K562 (cell line): Measurements from ENCODE around the gene TBC1D10A. TPM values are rescaled to one million over a fixed set of nuclear protein-coding genes. Genes with fewer than 3 reads are reported as not detected.

ENCODE experiments used
- ATAC-seq: fragments of 200-7000 bp; cut with Tn5 transposase; 3 replicates; pipeline ENCODE4 v1.9.1; 2020; ENCODE audit warnings: moderate library complexity
- BruUV-seq: library from RNA; stranded (reverse); fragments of 400-500 nt; replicated peaks from 2 replicates; lab custom pipeline; 2021; lab: Mats Ljungman, UMichigan
- CTCF ChIA-PET: fragments of 300-600 bp; formaldehyde crosslinking; extraction: SDS; loops from one replicate; lab custom pipeline; 2021; ENCODE audit warnings: low intra/inter-chr PET ratio; lab: Yijun Ruan, JAX
- POLR2A ChIA-PET: fragments of 300-600, 350-650 bp; sonication (Branson Sonifier 250); formaldehyde crosslinking; extraction: SDS; loops from one replicate; lab custom pipeline; 2021; ENCODE audit warnings: antibody characterized with exemption, inconsistent platforms; lab: Yijun Ruan, JAX
- DNase-seq, 4 experiments: peaks; one replicate each; pipeline versions ENCODE4 v3.0.0 to v3.0.0-alpha.2; 2011 to 2018; ENCODE audit warnings: low spot score in 3 of 4, mixed read lengths in 3 of 4; ENCODE audit errors: extremely low read depth in 1 of 4
- FAIRE-seq: peaks from 2 replicates; lab custom pipeline; 2011; peaks lifted over from hg19 to GRCh38; lab: Jason Lieb, UNC
- H2AFZ ChIP-seq: 2 replicates; pipeline ENCODE4 v1.6.0; 2011; ENCODE audit warnings: low read depth, low read length, control low read depth, inconsistent platforms
- H3K27ac ChIP-seq: fragments of 200-600 bp; 3 replicates; pipeline ENCODE4 v1.8.0; 2011; ENCODE audit warnings: low read depth, mild to moderate bottlenecking, control low read depth, inconsistent platforms, low read length, moderate library complexity, mixed read lengths; ENCODE audit errors: extremely low read depth
- H3K27me3 ChIP-seq, 2 experiments: fragments of 300-600 bp in 1 of 2; 2 replicates in 1 of 2; 3 replicates in 1 of 2; pipeline versions ENCODE4 v1.6.0 to v1.8.0; 2011; ENCODE audit warnings: inconsistent platforms in 2 of 2, low read length in 2 of 2, mild to moderate bottlenecking in 1 of 2, mixed read lengths in 1 of 2, moderate library complexity in 1 of 2; ENCODE audit not compliant: control insufficient read depth in 2 of 2, insufficient read depth in 2 of 2
- H3K36me3 ChIP-seq: fragments of 300-600 bp; 3 replicates; pipeline ENCODE4 v1.8.0; 2011; ENCODE audit warnings: mild to moderate bottlenecking, low read length, inconsistent platforms; ENCODE audit not compliant: control insufficient read depth, insufficient read depth
- H3K4me1 ChIP-seq, 2 experiments: fragments of 200-600 bp in 1 of 2; replicated peaks in 1 of 2; 2 replicates in 1 of 2; 3 replicates in 1 of 2; pipeline versions ENCODE4 v1.5.1 to v1.8.0; 2011; ENCODE audit warnings: inconsistent platforms in 2 of 2, low read length in 2 of 2, mild to moderate bottlenecking in 1 of 2, mixed read lengths in 1 of 2, moderate library complexity in 1 of 2; ENCODE audit not compliant: control insufficient read depth in 2 of 2, insufficient read depth in 2 of 2
- H3K4me2 ChIP-seq: 2 replicates; pipeline ENCODE4 v1.6.1; 2011; ENCODE audit warnings: low read length, control low read depth, inconsistent platforms, mixed read lengths; ENCODE audit not compliant: insufficient read depth
- H3K4me3 ChIP-seq: fragments of 200-600 bp; sonication (generic), shearing (Covaris generic); 2 replicates; pipeline ENCODE4 v1.5.1; 2016; ENCODE audit warnings: control low read depth, inconsistent platforms
- H3K79me2 ChIP-seq: fragments of 200-600 bp; 3 replicates; pipeline ENCODE4 v1.8.0; 2011; ENCODE audit warnings: low read length, inconsistent platforms; ENCODE audit not compliant: control insufficient read depth, insufficient read depth
- H3K9ac ChIP-seq, 2 experiments: 2 replicates each; pipeline versions ENCODE4 v1.6.0 to v1.6.1; 2011; ENCODE audit warnings: low read depth in 2 of 2, low read length in 2 of 2, control low read depth in 1 of 2, inconsistent platforms in 1 of 2, mild to moderate bottlenecking in 1 of 2, mixed read lengths in 1 of 2; ENCODE audit not compliant: insufficient read depth in 1 of 2
- H3K9me1 ChIP-seq: one replicate; pipeline ENCODE4 v1.6.0; 2011; ENCODE audit warnings: inconsistent platforms, mild to moderate bottlenecking, low read length, moderate library complexity; ENCODE audit not compliant: control insufficient read depth, insufficient read depth
- H3K9me3 ChIP-seq: replicated peaks from 2 replicates; pipeline ENCODE4 v1.5.1; 2011; ENCODE audit warnings: low read depth, low read length, inconsistent platforms; ENCODE audit not compliant: control insufficient read depth, insufficient read depth
- H4K20me1 ChIP-seq: replicated peaks from 2 replicates; pipeline ENCODE4 v1.6.1; 2011; ENCODE audit warnings: low read length, inconsistent platforms, mixed read lengths; ENCODE audit not compliant: control insufficient read depth, insufficient read depth
- ATF3 ChIP-seq, 2 experiments: fragments of 450-650 bp in 1 of 2; sonication (generic) in 1 of 2; formaldehyde crosslinking in 1 of 2; IDR thresholded peaks in 1 of 2; conservative IDR thresholded peaks in 1 of 2; 2 replicates each; pipeline versions ENCODE4 v1.6.1 to v1.8.1; 2016 to 2023; ENCODE audit warnings: mild to moderate bottlenecking in 2 of 2, moderate library complexity in 2 of 2, inconsistent platforms in 1 of 2, missing genetic modification reagents in 1 of 2
- BRF2 ChIP-seq: IDR thresholded peaks from 3 replicates; pipeline ENCODE4 v1.6.1; 2011; ENCODE audit warnings: borderline replicate concordance, mild to moderate bottlenecking; ENCODE audit not compliant: insufficient read length, insufficient read depth
- C11orf30 ChIP-seq: fragments of 450-650 bp; IDR thresholded peaks from 2 replicates; pipeline ENCODE4 v1.6.1; 2016; ENCODE audit warnings: low read depth, mild to moderate bottlenecking
- CBFA2T3 ChIP-seq: fragments of 450-650 bp; IDR thresholded peaks from 2 replicates; pipeline ENCODE4 v1.6.1; 2017
- DPF2 ChIP-seq: fragments of 450-650 bp; IDR thresholded peaks from 2 replicates; pipeline ENCODE4 v1.6.1; 2016
- HNRNPH1 ChIP-seq: fragments of 200-400 bp; formaldehyde crosslinking; optimal IDR thresholded peaks from 2 replicates; pipeline ENCODE3; 2017; ENCODE audit warnings: low read depth, mild to moderate bottlenecking, low read length, moderate library complexity
- KDM1A ChIP-seq, 2 experiments: fragments of 450-650 bp; IDR thresholded peaks; 2 replicates each; pipeline ENCODE4 v1.6.1; 2016; ENCODE audit warnings: mild to moderate bottlenecking in 2 of 2
- L3MBTL2 ChIP-seq: fragments of 450-650 bp; IDR thresholded peaks from 2 replicates; pipeline ENCODE4 v1.6.1; 2016; ENCODE audit warnings: mild to moderate bottlenecking, moderate library complexity
- NCOR1 ChIP-seq: fragments of 450-650 bp; IDR thresholded peaks from 2 replicates; pipeline ENCODE4 v1.6.1; 2016; ENCODE audit warnings: mild to moderate bottlenecking, moderate library complexity
- NFE2 ChIP-seq: IDR thresholded peaks from 2 replicates; pipeline ENCODE4 v1.6.1; 2014; ENCODE audit warnings: antibody characterized with exemption, low read depth
- TCF3 ChIP-seq: sonication (generic); formaldehyde crosslinking; IDR thresholded peaks from 2 replicates; pipeline ENCODE4 v1.4.0; 2020; ENCODE audit warnings: mild to moderate bottlenecking, missing genetic modification reagents
- WGBS: fragments of 100-300 bp; shearing (Covaris generic); methylation state at CpG from one replicate; pipeline ENCODE4 v1.1.6; 2016; ENCODE audit warnings: low coverage, mixed read lengths; ENCODE audit not compliant: insufficient coverage; ENCODE audit errors: missing lambda C conversion rate; 5-methylcytosine and 5-hydroxymethylcytosine counted together
- in situ Hi-C: fragments of 300-500 bp; cut with MboI; formaldehyde crosslinking; loops from 4 replicates; pipeline ENCODE4 v1.15.0; 2018; ENCODE audit warnings: inconsistent platforms, mixed read lengths
- intact Hi-C: fragments of 100-400 bp; cut with micrococcal nuclease; formaldehyde crosslinking; loops from 2 replicates; pipeline ENCODE4 v1.14.2; 2022
- polyA plus RNA-seq, 8 experiments: library from polyadenylated mRNA; depleted of rRNA in 4 of 8; stranded (reverse) in 5 of 8; unstranded in 3 of 8; fragments of >200 nt; fragmentation: Nextera tagmentation in 2 of 8; fragmentation: Illumina TruSeq in 1 of 8; extraction: Ambion mirVana in 2 of 8; extraction: Trizol in 1 of 8; gene quantifications; 2 replicates each; pipeline versions ENCODE4 v1.2.1 to v1.2.3, GENCODE V29; 2011 to 2014; ENCODE audit warnings: inconsistent platforms in 1 of 8, missing spikeins in 1 of 8
- total RNA-seq, 7 experiments: library from RNA; depleted of rRNA in 6 of 7; stranded (reverse); fragments of >200 nt in 6 of 7; fragmentation: Illumina TruSeq in 2 of 7; extraction: Trizol in 2 of 7; gene quantifications; 2 replicates each; pipeline versions ENCODE4 v1.2.1 to v1.2.3, GENCODE V29; 2011 to 2021; ENCODE audit warnings: low replicate concordance in 1 of 7

The TBC1D10A gene
- total and polyA plus RNA-seq, 9 of the 15 experiments (the other 6 are each of a cell fraction or from before 2014, with no cell fraction given): 0.13 to 10.4 (median 4.6) TPM

GRCh38 chr22:30315962-30316576 lies 10.7 kb downstream of the TBC1D10A start:
- peaks cover 4% of the 10 kb centered on the region; the same call in 1 of the 2 replicates for H4K20me1 ChIP-seq
- BruUV-seq: no TSS peak
- no peak overlapping the region for H3K4me3 ChIP-seq
- DNase-seq (no peak), FAIRE-seq (no peak), ATAC-seq (no peak)
- CTCF ChIA-PET: no interaction called here
- TF ChIP-seq KDM1A (IDR thresholded peaks at IDR 0.05) (0 out of 4 replicates have a peak, but pooled peaks have one; percentile 9 to 32), BRF2 (no peak)
- H3K9me3 ChIP-seq: no peaks in the 10 kb centered on the region
- peaks cover 10 to 14% of the 10 kb centered on the region in 2 experiments; a peak in 3 of 5 replicates for H3K4me1 ChIP-seq
- no peak overlapping the region for H3K27ac ChIP-seq
- no peak overlapping the region for H3K9ac ChIP-seq
- no peaks in the 10 kb centered on the region for H3K9me1 ChIP-seq
- POLR2A ChIA-PET: interaction anchor here (0.8 kb wide), 1 partner anchor 76 kb away, joined by 4 read pairs; no protein-coding TSS in a partner anchor
- in situ Hi-C loops (no loop called here), intact Hi-C loops (no loop called here)
- H3K36me3 ChIP-seq: peaks cover 3% of the 10 kb centered on the region; the same call in 2 of the 3 replicates
- 71% methylated on average over 2 of the region's 2 CpGs for WGBS
- no peak overlapping the region for H3K4me2 ChIP-seq
- H2AFZ ChIP-seq: no peak overlapping the region
- H3K27me3 ChIP-seq: no peaks in the 10 kb centered on the region
- H3K79me2 ChIP-seq: no peaks in the 10 kb centered on the region; the same call in 2 of the 3 replicates

DNA sequence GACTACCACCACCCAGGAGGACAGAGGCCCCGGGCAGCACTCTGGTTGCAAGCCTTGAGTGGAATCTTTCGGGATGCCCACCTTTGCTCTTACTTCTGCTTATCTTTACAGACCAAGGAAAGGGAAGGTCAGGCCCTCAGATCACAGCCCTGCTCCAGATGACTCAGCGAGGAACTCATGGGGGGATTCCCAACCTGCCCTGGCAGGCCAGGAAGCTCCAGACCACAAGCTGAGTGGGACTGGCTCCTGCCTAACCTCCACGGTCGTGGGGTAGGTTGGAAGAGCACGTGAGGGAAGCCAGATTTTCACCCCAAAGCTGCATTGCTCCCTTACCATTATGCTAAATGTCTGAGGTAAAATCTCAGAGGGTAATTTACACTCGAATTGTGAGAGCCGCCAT lies 11.8 kb downstream of the TBC1D10A start:
- H3K4me2 ChIP-seq: no peak overlapping the region
- DNase-seq (peak in 3 of 4 experiments; percentile 22 to 39 (median 31)), FAIRE-seq (no peak), ATAC-seq (no peak)
- H3K9me1 ChIP-seq: no peaks in the 10 kb centered on the region
- CTCF ChIA-PET: no interaction called here
- no peaks in the 10 kb centered on the region; the same call in 2 of the 3 replicates for H3K36me3 ChIP-seq
- peak overlapping the region in 1 of 2 experiments; percentile 84; a peak in 1 of 4 replicates for H3K9ac ChIP-seq
- POLR2A ChIA-PET: interaction anchor here (0.6 to 0.7 kb wide), 2 partner anchors 10 to 19 kb away, joined by 3 to 5 read pairs; no protein-coding TSS in a partner anchor
- H3K27me3 ChIP-seq: no peaks in the 10 kb centered on the region
- peaks cover 10 to 22% of the 10 kb centered on the region in 2 experiments for H3K4me1 ChIP-seq
- WGBS: 27% methylated on average over 8 of the region's 8 CpGs
- H3K27ac ChIP-seq: no peak overlapping the region
- intact Hi-C loops (no loop called here), in situ Hi-C loops (no loop called here)
- peaks cover 4% of the 10 kb centered on the region; the same call in 1 of the 2 replicates for H4K20me1 ChIP-seq
- BruUV-seq: no TSS peak
- H3K4me3 ChIP-seq: no peak overlapping the region
- no peaks in the 10 kb centered on the region; the same call in 2 of the 3 replicates for H3K79me2 ChIP-seq
- H2AFZ ChIP-seq: no peak overlapping the region
- no peaks in the 10 kb centered on the region for H3K9me3 ChIP-seq
- peak; percentile 22; the same call in 1 of the 2 replicates for TF ChIP-seq ATF3 (IDR thresholded peaks at IDR 0.05)
- no peak for TF ChIP-seq ATF3 (CRISPR knock-in tag; conservative IDR thresholded peaks at IDR 0.05)
- TF ChIP-seq TCF3: peak; percentile 35
- TF ChIP-seq DPF2: 0 out of 2 replicates have a peak, but pooled peaks have one; percentile 21
- TF ChIP-seq HNRNPH1: no peak
- TF ChIP-seq NFE2: peak; percentile 55
- TF ChIP-seq L3MBTL2: no peak
- TF ChIP-seq NCOR1: 0 out of 2 replicates have a peak, but pooled peaks have one; percentile 7
- TF ChIP-seq KDM1A (IDR thresholded peaks at IDR 0.05): 0 out of 4 replicates have a peak, but pooled peaks have one; percentile 8 to 12
- peak; percentile 57 for TF ChIP-seq CBFA2T3
- no peak for TF ChIP-seq BRF2
- TF ChIP-seq C11orf30: 0 out of 2 replicates have a peak, but pooled peaks have one; percentile 8
